ENCODE results near the gene CYB5D1. TPM values are rescaled to one million over a fixed set of nuclear protein-coding genes. Genes with fewer than 3 reads are reported as not detected.
A peak's percentile ranks its signal among the peaks of the same experiment; 100 is the strongest.

Gene CYB5D1
- total RNA-seq, 2 experiments from 2014 or later = 13.5 to 16.2 TPM

- Mint-ChIP-seq H3K36me3 (ENCODE audit: low read depth) (no peaks in the 10 kb centered on the region), H3K9me3 (no peaks in the 10 kb centered on the region), H3K4me1 (ENCODE audit: low read depth) (peaks cover 2% of the 10 kb centered on the region), H3K27ac (no peak overlapping the region), H3K27me3 (peaks cover 2% of the 10 kb centered on the region), H3K4me3 (no peak overlapping the region)
- POLR2A ChIA-PET = interaction anchor here (1.0 to 1.5 kb wide), 2 partner anchors 9 to 12 kb away, joined by 3 to 5 read pairs; partner anchors contain the start of gene KDM6B
- CTCF ChIA-PET = interaction anchor here (0.7 to 4.5 kb wide), 14 partner anchors 9 to 249 kb away, joined by 3 to 50 read pairs (median 3); partner anchors contain the start of gene KDM6B
- TF ChIP-seq CTCF (IDR thresholded peaks at IDR 0.05) = peak; percentile 29
- intact Hi-C loops (cut with micrococcal nuclease) = no loop called here
- peak; percentile 20 for ATAC-seq
- no peak for DNase-seq
Observed at GRCh38 chr17:7825206-7825990, 32.4 kb upstream of the CYB5D1 start.

GRCh38 chr17:7830616-7831015 lies 27.2 kb upstream of the CYB5D1 start:
- Mint-ChIP-seq H3K36me3 (ENCODE audit: low read depth) (no peaks in the 10 kb centered on the region), H3K27me3 (no peaks in the 10 kb centered on the region), H3K4me3 (no peak overlapping the region), H3K4me1 (ENCODE audit: low read depth) (peaks cover 7% of the 10 kb centered on the region), H3K9me3 (no peaks in the 10 kb centered on the region), H3K27ac (no peak overlapping the region)
- POLR2A ChIA-PET = no interaction called here
- intact Hi-C loops (cut with micrococcal nuclease) = no loop called here
- DNase-seq (no peak), ATAC-seq (no peak)
- no peak for TF ChIP-seq CTCF (IDR thresholded peaks at IDR 0.05)
- CTCF ChIA-PET = interaction anchor here (0.8 to 1.6 kb wide), 3 partner anchors 8 to 160 kb away, joined by 3 to 6 read pairs (median 5); partner anchors contain the start of gene NAA38

- Mint-ChIP-seq H3K36me3 (ENCODE audit: low read depth) (no peaks in the 10 kb centered on the region), H3K9me3 (no peaks in the 10 kb centered on the region), H3K4me3 (no peak overlapping the region), H3K4me1 (ENCODE audit: low read depth) (peaks cover 7% of the 10 kb centered on the region), H3K27ac (no peak overlapping the region), H3K27me3 (no peaks in the 10 kb centered on the region)
- CTCF ChIA-PET = interaction anchor here (0.8 to 5.5 kb wide), 4 partner anchors 8 to 159 kb away, joined by 3 to 49 read pairs (median 6); partner anchors contain the start of gene NAA38
- ATAC-seq = no peak
- no peak for TF ChIP-seq CTCF (IDR thresholded peaks at IDR 0.05)
- DNase-seq = no peak
- intact Hi-C loops (cut with micrococcal nuclease) = no loop called here
- POLR2A ChIA-PET = no interaction called here
Observed at GRCh38 chr17:7831233-7831632, 26.6 kb upstream of the CYB5D1 start.

DNA sequence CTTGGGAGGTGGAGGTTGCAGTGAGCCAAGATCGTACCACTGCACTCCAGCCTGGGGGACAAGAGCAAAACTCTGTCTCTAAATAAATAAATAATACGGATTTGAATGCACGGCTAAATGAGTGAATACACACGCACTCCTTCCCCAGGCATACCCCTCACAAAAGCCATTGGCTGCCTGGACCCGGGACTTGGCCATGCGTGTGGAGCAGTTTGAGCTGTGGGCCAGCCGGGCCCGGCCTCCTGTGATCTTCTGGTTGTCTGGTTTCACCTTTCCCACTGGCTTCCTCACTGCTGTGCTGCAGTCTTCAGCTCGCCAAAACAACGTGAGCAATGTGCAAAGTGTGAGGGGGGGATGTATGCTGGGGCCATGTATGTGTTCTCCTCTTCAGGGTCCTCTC lies 25.4 kb upstream of the CYB5D1 start:
- Mint-ChIP-seq H3K4me3 (no peak overlapping the region), H3K36me3 (ENCODE audit: low read depth) (no peaks in the 10 kb centered on the region), H3K27me3 (no peaks in the 10 kb centered on the region), H3K4me1 (ENCODE audit: low read depth) (peaks cover 17% of the 10 kb centered on the region), H3K9me3 (no peaks in the 10 kb centered on the region), H3K27ac (no peak overlapping the region)
- DNase-seq (no peak), ATAC-seq (no peak)
- intact Hi-C loops (cut with micrococcal nuclease) = no loop called here
- POLR2A ChIA-PET = interaction anchor here (0.7 to 7.2 kb wide), 2 partner anchors 10 to 16 kb away, joined by 4 to 74 read pairs; no protein-coding TSS in a partner anchor
- no peak for TF ChIP-seq CTCF (IDR thresholded peaks at IDR 0.05)
- CTCF ChIA-PET = interaction anchor here (0.8 to 6.2 kb wide), 10 partner anchors 8 to 241 kb away, joined by 3 to 50 read pairs (median 8); partner anchors contain the start of gene NAA38
